Measurements from ENCODE around the gene TKTL2.

The TKTL2 gene

GRCh38 chr4:163473576-163473975 lies at the start of gene TKTL2:
TSS of gene TKTL2 (minus strand) at chr4:163473754. CDS start at chr4:163473734, 20 bp downstream.
- no peak for DNase-seq (ENCODE audit: low read depth)

GRCh38 chr4:163515198-163515597 lies 41.6 kb upstream of the TKTL2 start:
- DNase-seq (ENCODE audit: low read depth) = no peak

- DNase-seq (ENCODE audit: low read depth) = no peak
Observed at GRCh38 chr4:163505374-163505773, 31.8 kb upstream of the TKTL2 start.

- no peak for DNase-seq (ENCODE audit: low read depth)
Observed at GRCh38 chr4:163500586-163500985, 27.0 kb upstream of the TKTL2 start.

GRCh38 chr4:163495900-163496299 lies 22.3 kb upstream of the TKTL2 start:
- peak; percentile 5 for DNase-seq (ENCODE audit: low read depth)

- peak; percentile 95 for DNase-seq (ENCODE audit: low read depth)
Observed at GRCh38 chr4:163494360-163495241, 21.0 kb upstream of the TKTL2 start, which contains the start of gene TMA16. TSS of gene TMA16 (plus strand) at chr4:163494690. CDS start at chr4:163494802, 112 bp downstream.

- no peak for DNase-seq (ENCODE audit: low read depth)
Observed at GRCh38 chr4:163493643-163494359, 20.2 kb upstream of the TKTL2 start.

- DNase-seq (ENCODE audit: low read depth) = no peak
Observed at GRCh38 chr4:163492951-163493504, 19.5 kb upstream of the TKTL2 start.

GRCh38 chr4:163489929-163490328 lies 16.4 kb upstream of the TKTL2 start:
- no peak for DNase-seq (ENCODE audit: low read depth)

GRCh38 chr4:163486321-163486720 lies 12.8 kb upstream of the TKTL2 start:
- no peak for DNase-seq (ENCODE audit: low read depth)

- no peak for DNase-seq (ENCODE audit: low read depth)
Observed at GRCh38 chr4:163485589-163485988, 12.0 kb upstream of the TKTL2 start.

GRCh38 chr4:163484906-163485305 lies 11.4 kb upstream of the TKTL2 start:
- DNase-seq (ENCODE audit: low read depth) = peak; percentile 56

GRCh38 chr4:163482190-163482589 lies 8.6 kb upstream of the TKTL2 start:
- DNase-seq (ENCODE audit: low read depth) = no peak

GRCh38 chr4:163476761-163477438 lies 3.3 kb upstream of the TKTL2 start:
- no peak for DNase-seq (ENCODE audit: low read depth)

GRCh38 chr4:163474027-163474426 lies 473 bp upstream of the TKTL2 start:
- DNase-seq (ENCODE audit: low read depth) = no peak

- DNase-seq (ENCODE audit: low read depth) = no peak
Observed at GRCh38 chr4:163473130-163473529, 424 bp downstream of the TKTL2 start.

GRCh38 chr4:163470391-163470790 lies 3.2 kb downstream of the TKTL2 start:
- DNase-seq (ENCODE audit: low read depth) = no peak

GRCh38 chr4:163467082-163467770 lies 6.3 kb downstream of the TKTL2 start:
- no peak for DNase-seq (ENCODE audit: low read depth)

- no peak for DNase-seq (ENCODE audit: low read depth)
Observed at GRCh38 chr4:163462556-163462955, 11.0 kb downstream of the TKTL2 start.

- peak; percentile 76 for DNase-seq (ENCODE audit: low read depth)
Observed at GRCh38 chr4:163448540-163449203, 24.9 kb downstream of the TKTL2 start.

GRCh38 chr4:163447481-163447880 lies 26.1 kb downstream of the TKTL2 start:
- DNase-seq (ENCODE audit: low read depth) = no peak

Measured in ELR (cell line).